ENCODE results near the gene ING3.

GRCh38 chr7:120987683-120988590, 37.4 kb downstream of the ING3 start:
- peak; percentile 99 for TF ChIP-seq CTCF (conservative IDR thresholded peaks at IDR 0.05)
- no peak for TF ChIP-seq ZFX (IDR thresholded peaks at IDR 0.05)
